Measurements from ENCODE around the gene SRP9. TPM values are rescaled to one million over a fixed set of nuclear protein-coding genes. Genes with fewer than 3 reads are reported as not detected.

The SRP9 gene
- total RNA-seq, 1 donor from 2014 or later: 313 TPM

GRCh38 chr1:225750420-225750819, 27.2 kb upstream of the SRP9 start:
- Mint-ChIP-seq H3K27me3 (peaks cover 3% of the 10 kb centered on the region), H3K4me1 (ENCODE audit: unreplicated experiment) (peaks cover 34% of the 10 kb centered on the region), H3K4me3 (no peak overlapping the region), H3K9me3 (no peaks in the 10 kb centered on the region), H3K36me3 (no peaks in the 10 kb centered on the region), H3K27ac (no peak overlapping the region)
- DNase-seq (ENCODE audit: extremely low spot score, unreplicated experiment): no peak
- TF ChIP-seq CTCF (conservative IDR thresholded peaks at IDR 0.05): no peak

GRCh38 chr1:225750875-225751824, 26.5 kb upstream of the SRP9 start:
- no peak for DNase-seq (ENCODE audit: extremely low spot score, unreplicated experiment)
- peaks cover 3% of the 10 kb centered on the region for H3K27me3 Mint-ChIP-seq
- H3K9me3 Mint-ChIP-seq: no peaks in the 10 kb centered on the region
- H3K4me3 Mint-ChIP-seq: no peak overlapping the region
- H3K36me3 Mint-ChIP-seq: no peaks in the 10 kb centered on the region
- H3K4me1 Mint-ChIP-seq (ENCODE audit: unreplicated experiment): peaks cover 41% of the 10 kb centered on the region
- no peak for TF ChIP-seq CTCF (conservative IDR thresholded peaks at IDR 0.05)
- H3K27ac Mint-ChIP-seq: no peak overlapping the region

GRCh38 chr1:225752245-225752644, 25.4 kb upstream of the SRP9 start:
- H3K4me1 Mint-ChIP-seq (ENCODE audit: unreplicated experiment): peaks cover 43% of the 10 kb centered on the region
- no peak for DNase-seq (ENCODE audit: extremely low spot score, unreplicated experiment)
- no peak for TF ChIP-seq CTCF (conservative IDR thresholded peaks at IDR 0.05)
- no peak overlapping the region for H3K4me3 Mint-ChIP-seq
- no peaks in the 10 kb centered on the region for H3K36me3 Mint-ChIP-seq
- H3K9me3 Mint-ChIP-seq: no peaks in the 10 kb centered on the region
- H3K27ac Mint-ChIP-seq: no peak overlapping the region
- H3K27me3 Mint-ChIP-seq: peaks cover 3% of the 10 kb centered on the region

GRCh38 chr1:225754940-225755641, 22.5 kb upstream of the SRP9 start:
- H3K27ac Mint-ChIP-seq: peak overlapping the region; percentile 47
- DNase-seq (ENCODE audit: extremely low spot score, unreplicated experiment): no peak
- no peaks in the 10 kb centered on the region for H3K9me3 Mint-ChIP-seq
- H3K27me3 Mint-ChIP-seq: peaks cover under 1% of the 10 kb centered on the region
- H3K4me3 Mint-ChIP-seq: no peak overlapping the region
- peaks cover 36% of the 10 kb centered on the region for H3K4me1 Mint-ChIP-seq (ENCODE audit: unreplicated experiment)
- no peaks in the 10 kb centered on the region for H3K36me3 Mint-ChIP-seq
- no peak for TF ChIP-seq CTCF (conservative IDR thresholded peaks at IDR 0.05)

GRCh38 chr1:225755671-225756319, 21.8 kb upstream of the SRP9 start:
- TF ChIP-seq CTCF (conservative IDR thresholded peaks at IDR 0.05): no peak
- Mint-ChIP-seq H3K9me3 (no peaks in the 10 kb centered on the region), H3K27me3 (no peaks in the 10 kb centered on the region), H3K27ac (peak overlapping the region; percentile 46), H3K36me3 (no peaks in the 10 kb centered on the region), H3K4me3 (no peak overlapping the region), H3K4me1 (ENCODE audit: unreplicated experiment) (peaks cover 36% of the 10 kb centered on the region)
- no peak for DNase-seq (ENCODE audit: extremely low spot score, unreplicated experiment)

Data from type B pancreatic cell (in vitro differentiated cells).